GM12892 (cell line): ENCODE results near the gene SLC41A3. TPM values are rescaled to one million over a fixed set of nuclear protein-coding genes. Genes with fewer than 3 reads are reported as not detected.

Source experiments
- DNase-seq: peaks from one replicate; pipeline ENCODE4 v3.0.0; 2011; ENCODE audit not compliant: insufficient read length
- FAIRE-seq: peaks from 2 replicates; lab custom pipeline; 2011; peaks lifted over from hg19 to GRCh38; lab: Jason Lieb, UNC
- POLR2A ChIP-seq: IDR thresholded peaks from 2 replicates; pipeline ENCODE4 v1.6.1; 2011; ENCODE audit warnings: low read depth, low read length, control low read depth
- POLR2AphosphoS5 ChIP-seq: IDR thresholded peaks from 2 replicates; pipeline ENCODE4 v1.6.1; 2011; ENCODE audit warnings: low read depth, low read length, control low read depth
- TAF1 ChIP-seq: IDR thresholded peaks from 2 replicates; pipeline ENCODE4 v1.6.1; 2011; ENCODE audit warnings: low read depth, mild to moderate bottlenecking, control low read depth, low read length, borderline replicate concordance
- polyA plus RNA-seq: library from polyadenylated mRNA; unstranded; fragments of >200 nt; gene quantifications from one replicate; pipeline ENCODE4 v1.2.1, GENCODE V29; 2012; ENCODE audit warnings: missing spikeins, inconsistent platforms; ENCODE audit not compliant: missing spikeins

Gene SLC41A3
- 15.4 TPM for polyA plus RNA-seq

GRCh38 chr3:126083913-126084767, at the start of gene SLC41A3:
TSS of gene SLC41A3 (minus strand) at chr3:126084124. CDS start at chr3:126068219, 15,905 bp downstream.
- no peak for TF ChIP-seq POLR2A
- no peak for TF ChIP-seq TAF1
- no peak for TF ChIP-seq POLR2AphosphoS5
- FAIRE-seq (peak; percentile 93), DNase-seq (peak; percentile 85)

- FAIRE-seq, result no peak
- TF ChIP-seq TAF1 (no peak), POLR2AphosphoS5 (no peak), POLR2A (no peak)
- DNase-seq, result no peak
Measured at GRCh38 chr3:126133606-126134005, 49.7 kb upstream of the SLC41A3 start.

GRCh38 chr3:126132751-126133511, 49.0 kb upstream of the SLC41A3 start:
- FAIRE-seq (no peak), DNase-seq (no peak)
- no peak for TF ChIP-seq POLR2A
- no peak for TF ChIP-seq TAF1
- TF ChIP-seq POLR2AphosphoS5, result no peak

GRCh38 chr3:126131881-126132750, 48.2 kb upstream of the SLC41A3 start:
- no peak for FAIRE-seq
- TF ChIP-seq POLR2AphosphoS5 (no peak), TAF1 (no peak), POLR2A (no peak)
- DNase-seq, result no peak

- TF ChIP-seq POLR2A, result no peak
- no peak for TF ChIP-seq POLR2AphosphoS5
- no peak for TF ChIP-seq TAF1
- DNase-seq, result no peak
- FAIRE-seq, result no peak
Measured at GRCh38 chr3:126130981-126131745, 47.2 kb upstream of the SLC41A3 start.

- FAIRE-seq, result no peak
- no peak for TF ChIP-seq TAF1
- no peak for TF ChIP-seq POLR2A
- no peak for DNase-seq
Measured at GRCh38 chr3:126130081-126130855, 46.3 kb upstream of the SLC41A3 start.

- TF ChIP-seq TAF1, result no peak
- TF ChIP-seq POLR2AphosphoS5, result no peak
- TF ChIP-seq POLR2A, result no peak
- DNase-seq (no peak), FAIRE-seq (no peak)
Measured at GRCh38 chr3:126129398-126129891, 45.5 kb upstream of the SLC41A3 start.

GRCh38 chr3:126128504-126129397, 44.8 kb upstream of the SLC41A3 start:
- no peak for DNase-seq
- FAIRE-seq, result no peak
- TF ChIP-seq POLR2AphosphoS5 (no peak), TAF1 (no peak), POLR2A (no peak)

- FAIRE-seq (no peak), DNase-seq (no peak)
- TF ChIP-seq TAF1 (no peak), POLR2AphosphoS5 (no peak), POLR2A (no peak)
Measured at GRCh38 chr3:126127904-126128303, 44.0 kb upstream of the SLC41A3 start.
